GM18507 (cell line): ENCODE data around the gene PAM.

Experiments used
- DNase-seq: peaks from one replicate; pipeline ENCODE4 v3.0.0; 2011; ENCODE audit warnings: low read depth; ENCODE audit not compliant: insufficient read length; ENCODE audit errors: extremely low spot score
- FAIRE-seq: peaks from 2 replicates; lab custom pipeline; 2011; peaks lifted over from hg19 to GRCh38; lab: Jason Lieb, UNC

Gene PAM

DNA sequence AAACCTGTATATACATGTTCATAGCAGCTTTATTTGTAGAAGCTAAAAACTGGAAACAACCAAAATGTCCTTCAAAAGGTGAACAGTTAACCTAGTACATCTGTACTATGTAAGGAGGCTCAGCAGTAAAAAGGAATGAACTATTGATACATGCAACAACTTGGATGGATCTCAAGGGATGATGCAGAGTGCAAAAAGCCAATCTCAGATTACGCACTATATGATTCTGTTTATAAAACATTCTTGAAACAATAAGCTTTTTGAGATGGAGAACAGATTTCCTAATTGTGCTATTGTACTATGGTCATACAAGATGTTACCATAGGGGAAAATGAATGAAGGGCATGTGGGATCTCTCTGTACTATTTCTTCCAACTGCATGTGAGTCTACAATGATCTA lies 88.9 kb downstream of the PAM start:
- DNase-seq (no peak), FAIRE-seq (no peak)

DNA sequence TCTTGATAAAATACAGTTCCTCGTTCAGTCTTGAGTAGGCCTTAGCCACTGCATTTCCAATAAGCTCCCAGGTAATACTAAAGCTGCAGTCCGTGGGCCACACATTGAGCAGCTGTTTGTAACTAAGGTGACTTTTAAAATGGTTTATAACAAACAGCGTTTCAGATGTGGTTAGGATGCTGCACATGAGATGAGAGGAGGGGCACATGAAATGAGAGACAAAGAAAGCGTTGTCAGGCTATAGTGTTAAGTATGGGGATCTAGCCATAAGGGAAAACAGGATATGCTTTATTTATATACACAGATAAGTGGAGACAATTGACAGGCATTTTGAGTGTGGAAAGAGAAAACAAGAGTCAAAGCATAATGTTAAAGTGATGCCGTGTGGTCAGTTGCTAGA lies 89.9 kb downstream of the PAM start:
- FAIRE-seq (no peak), DNase-seq (no peak)

DNA sequence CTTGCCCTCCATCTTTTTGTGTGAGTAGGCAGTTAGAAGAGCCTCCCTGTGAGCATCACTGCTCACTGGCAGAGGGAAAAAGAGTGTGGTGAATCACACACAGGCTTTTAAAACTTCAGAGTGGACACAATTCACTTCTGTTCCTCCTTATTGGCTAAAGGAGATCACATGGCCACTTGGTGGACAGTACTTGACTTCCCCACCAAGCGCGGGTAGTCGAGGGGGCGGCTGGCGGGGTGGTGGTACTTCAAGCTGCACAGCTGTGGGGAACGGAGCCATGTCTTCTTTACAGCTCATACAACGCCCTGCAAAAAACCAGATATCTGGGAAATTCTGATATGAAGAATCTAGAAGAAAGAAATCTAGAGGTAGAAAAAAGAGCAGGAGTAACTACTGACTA lies 95.4 kb downstream of the PAM start:
- no peak for DNase-seq
- FAIRE-seq: no peak

DNA sequence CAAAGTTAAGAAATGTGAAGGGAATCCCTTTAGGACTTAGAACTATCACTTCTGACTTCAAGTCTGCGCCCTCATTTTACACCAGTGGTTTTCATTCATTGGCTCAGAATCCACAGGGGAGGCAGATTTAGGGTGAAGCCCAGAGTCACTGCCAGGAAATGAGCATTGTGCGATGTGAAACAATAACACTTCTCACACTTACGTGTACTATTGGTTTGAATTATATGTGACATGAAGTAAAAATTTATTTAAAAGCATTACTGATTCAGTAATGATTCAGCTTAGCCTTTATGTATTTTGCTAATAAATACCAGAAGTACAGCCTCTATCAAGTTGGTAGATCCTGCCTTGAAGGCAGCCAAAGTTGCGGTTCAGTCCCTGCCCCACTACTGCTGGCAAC lies 98.6 kb downstream of the PAM start:
- FAIRE-seq (no peak), DNase-seq (no peak)

DNA sequence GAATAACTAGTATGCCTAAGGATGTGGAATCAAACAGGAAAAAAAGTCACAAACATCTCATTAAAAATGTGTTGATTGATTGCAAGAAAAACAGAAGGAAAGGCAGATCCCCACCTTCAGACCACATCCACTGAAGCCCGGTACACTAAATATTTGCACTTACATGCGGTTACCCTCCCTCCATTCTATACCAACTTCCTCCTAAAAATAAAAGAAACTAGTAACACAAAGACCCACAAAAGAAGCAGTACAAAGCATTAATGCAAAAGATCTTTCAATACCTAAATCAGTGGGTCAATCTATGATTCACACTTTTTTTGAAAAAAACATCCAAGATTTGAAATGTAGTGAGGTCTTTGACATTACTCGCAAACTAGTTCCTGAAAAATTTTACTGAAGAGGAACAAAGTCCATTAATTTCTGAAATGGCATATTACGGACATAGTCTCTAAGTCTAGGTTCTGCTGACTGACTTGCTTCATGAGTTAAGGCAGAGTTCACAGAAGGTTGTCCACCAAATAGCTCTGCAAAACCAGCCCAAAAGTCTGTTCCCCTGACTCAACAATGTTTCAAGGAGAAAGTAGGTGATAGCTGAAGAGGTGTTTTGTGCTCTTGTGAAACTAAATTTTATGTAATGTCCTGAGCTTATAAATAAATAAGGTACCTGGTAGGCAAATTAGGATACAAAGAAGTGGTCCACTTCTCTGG lies 100.7 kb downstream of the PAM start:
- peak; percentile 36 for FAIRE-seq
- DNase-seq: no peak

DNA sequence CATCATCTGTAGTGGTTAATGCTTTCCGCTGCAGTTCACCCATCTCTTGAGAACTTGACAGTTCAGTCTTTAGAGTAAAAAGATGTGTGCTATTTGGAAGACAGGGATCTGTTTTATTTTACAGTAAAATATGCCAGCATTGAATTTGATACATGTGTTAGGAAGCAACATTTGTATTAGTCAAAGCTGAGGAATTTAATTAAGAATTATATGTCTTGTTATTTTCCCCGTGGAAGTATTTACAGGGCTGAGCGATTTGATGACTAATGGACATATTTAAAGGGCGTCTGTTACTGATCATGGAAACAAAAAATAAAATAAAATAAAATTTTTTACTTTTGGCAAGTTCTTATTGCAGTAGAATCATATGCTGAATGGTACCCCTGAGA lies 101.3 kb downstream of the PAM start:
- FAIRE-seq (no peak), DNase-seq (no peak)

DNA sequence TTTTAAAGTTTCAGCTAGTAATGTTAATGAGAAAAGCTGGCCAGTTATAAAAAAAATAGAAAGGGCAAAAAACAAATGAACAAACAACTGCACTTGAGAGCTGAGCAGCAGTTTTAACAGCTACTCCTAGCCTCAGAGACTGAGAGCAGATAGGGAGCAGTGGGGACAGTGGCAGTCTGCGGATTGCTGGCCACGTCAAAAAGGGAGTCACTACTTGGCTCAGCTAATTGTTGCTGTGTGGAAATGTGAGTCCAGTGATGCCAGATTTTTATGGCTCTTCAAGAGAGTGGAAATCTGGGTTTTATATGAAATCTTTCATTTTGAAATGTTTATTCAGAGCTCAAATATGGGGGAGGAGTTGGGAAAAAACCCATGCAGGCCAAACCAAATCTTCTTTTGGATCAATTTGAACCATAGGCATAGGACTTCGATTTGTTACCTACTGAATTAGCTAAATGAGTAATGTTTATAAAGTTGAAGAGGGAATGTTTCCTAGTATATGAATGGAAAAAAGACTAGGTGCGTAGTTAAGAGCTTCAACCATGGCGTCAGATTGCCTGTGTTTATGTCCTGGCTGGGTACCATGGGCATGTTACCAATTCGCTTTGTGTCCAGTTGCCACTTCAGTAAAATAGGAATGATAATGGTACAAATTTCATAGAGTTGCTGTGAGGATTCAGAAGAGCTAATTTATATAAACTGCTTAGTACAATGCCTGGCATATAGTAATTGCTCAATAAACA lies 102.1 kb downstream of the PAM start:
- no peak for FAIRE-seq
- DNase-seq: no peak

DNA sequence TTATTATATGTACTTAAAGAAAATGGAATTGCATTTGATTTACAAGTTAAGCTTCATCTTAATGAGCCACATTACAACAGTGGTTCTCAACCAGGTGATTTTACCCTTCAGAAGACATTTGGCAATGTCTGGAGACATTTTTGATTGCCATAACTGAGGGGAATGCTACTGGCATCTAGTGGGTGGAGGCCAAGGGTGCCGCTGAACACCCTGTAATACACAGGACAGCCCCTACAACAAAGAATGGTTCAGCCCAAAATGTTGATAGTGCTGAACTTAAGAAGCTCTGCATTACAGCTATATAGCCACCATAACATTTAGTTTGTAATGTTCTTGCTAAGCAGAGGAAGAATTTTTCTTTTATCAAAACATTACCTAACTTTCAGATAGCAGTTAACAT lies 103.1 kb downstream of the PAM start:
- DNase-seq (no peak), FAIRE-seq (no peak)

DNA sequence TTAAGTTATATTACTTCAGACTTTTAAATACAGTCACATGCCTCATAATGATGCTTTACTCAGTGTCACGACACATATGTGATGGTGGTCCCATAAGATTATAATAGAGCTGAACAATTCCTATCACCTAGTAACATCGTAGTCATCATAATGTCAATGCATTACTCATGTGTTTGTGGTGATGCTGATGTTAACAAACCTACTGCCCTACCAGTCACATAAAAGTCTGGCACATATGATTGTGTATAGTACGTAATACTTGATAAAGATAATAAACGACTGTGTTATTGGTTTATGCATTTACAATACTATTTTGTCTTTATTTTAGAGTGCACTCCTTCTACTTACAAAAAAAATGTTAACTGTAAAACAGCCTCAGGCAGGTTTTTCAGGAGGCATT lies 103.7 kb downstream of the PAM start:
- FAIRE-seq (no peak), DNase-seq (no peak)

DNA sequence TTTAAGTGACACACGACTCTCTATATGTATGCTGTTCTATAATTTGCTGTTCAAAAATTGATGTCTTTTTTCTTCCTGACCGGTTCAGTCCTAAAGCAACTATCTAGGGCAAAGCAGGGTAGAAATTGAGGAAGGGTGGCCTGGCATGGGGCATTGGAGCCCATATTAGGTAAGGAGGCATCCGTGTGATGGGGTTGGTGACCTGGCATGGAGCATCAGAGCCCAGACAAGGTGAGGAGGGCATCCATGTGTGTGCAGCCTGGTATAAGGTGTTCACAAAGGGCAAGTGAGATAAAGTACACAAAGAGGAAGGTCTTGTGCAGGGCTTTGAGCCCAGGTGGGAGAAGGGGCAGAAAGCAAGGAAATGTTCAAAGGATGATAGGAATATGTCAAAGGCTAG lies 104.9 kb downstream of the PAM start:
- FAIRE-seq: no peak
- DNase-seq: no peak

DNA sequence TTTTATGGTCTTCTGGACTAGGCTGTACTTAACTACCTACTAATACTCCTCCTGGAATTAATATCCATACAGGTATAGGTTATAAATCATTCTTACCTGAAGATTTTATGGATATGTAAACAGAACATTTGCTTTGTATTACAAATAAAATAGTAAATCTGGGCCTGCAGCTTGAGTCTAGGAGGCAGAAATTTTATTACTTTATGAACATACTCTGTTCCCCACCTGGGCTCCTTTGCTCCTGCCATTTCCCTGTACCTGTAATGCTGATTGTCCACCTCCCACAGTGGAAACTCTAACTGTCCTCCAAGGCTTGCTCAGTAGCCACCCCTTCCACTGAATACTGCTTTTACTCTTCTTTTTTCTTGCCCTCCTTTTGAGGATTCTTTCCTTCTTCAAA lies 108.0 kb downstream of the PAM start:
- FAIRE-seq (no peak), DNase-seq (no peak)

DNA sequence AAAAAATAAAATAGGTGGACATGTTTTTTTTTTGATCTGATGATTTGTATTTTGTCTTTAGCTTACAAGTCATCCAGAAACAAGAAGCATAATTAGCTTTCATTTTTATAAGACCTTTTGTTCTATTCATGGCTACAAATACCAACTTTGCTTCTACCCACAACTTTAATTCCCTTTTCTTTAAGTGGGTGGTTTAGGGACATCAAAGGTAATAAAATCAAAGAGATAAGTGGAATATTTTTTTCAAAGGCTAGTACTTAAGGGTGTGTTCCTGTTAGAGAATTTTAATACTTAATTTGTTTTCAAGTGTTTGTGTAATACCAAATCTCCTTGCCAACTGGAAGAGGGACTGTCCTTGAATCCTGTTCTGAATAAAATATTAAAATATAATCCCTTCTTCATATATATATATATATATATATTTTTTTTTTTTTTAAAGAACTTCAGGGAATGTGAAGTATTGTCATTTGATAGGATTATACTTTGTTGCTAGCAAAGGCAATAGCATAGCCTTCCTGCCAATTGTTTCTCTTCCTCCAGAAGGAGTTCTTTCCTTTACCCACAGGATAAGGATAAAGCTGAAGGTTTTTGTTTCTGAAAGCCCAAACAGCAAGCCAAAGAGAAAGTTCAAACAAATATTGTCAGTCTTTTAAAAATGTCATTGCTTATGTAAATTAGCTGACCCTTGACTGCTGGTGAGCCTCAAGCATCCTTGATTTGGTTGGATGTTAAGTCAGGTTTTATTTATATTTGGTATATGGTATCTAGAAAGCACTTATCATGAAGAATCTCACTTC lies 108.9 kb downstream of the PAM start:
- FAIRE-seq (no peak), DNase-seq (no peak)

DNA sequence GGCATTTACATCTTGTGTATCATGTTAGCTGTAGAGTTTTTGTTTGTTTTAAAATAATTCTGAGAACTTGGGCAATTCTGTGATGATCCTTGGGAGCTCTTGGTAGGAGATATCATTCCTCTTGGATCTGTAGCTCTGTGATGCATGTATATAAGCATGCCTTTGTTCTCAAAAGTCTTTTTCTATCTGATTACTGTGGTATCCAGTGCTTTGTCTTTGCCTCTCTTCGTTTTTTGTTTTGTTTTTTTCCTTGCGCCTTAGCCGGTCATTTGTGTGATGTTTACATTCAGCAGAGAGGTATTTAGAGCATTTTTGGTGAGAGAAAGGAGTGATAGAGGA lies 110.0 kb downstream of the PAM start:
- FAIRE-seq (no peak), DNase-seq (no peak)

DNA sequence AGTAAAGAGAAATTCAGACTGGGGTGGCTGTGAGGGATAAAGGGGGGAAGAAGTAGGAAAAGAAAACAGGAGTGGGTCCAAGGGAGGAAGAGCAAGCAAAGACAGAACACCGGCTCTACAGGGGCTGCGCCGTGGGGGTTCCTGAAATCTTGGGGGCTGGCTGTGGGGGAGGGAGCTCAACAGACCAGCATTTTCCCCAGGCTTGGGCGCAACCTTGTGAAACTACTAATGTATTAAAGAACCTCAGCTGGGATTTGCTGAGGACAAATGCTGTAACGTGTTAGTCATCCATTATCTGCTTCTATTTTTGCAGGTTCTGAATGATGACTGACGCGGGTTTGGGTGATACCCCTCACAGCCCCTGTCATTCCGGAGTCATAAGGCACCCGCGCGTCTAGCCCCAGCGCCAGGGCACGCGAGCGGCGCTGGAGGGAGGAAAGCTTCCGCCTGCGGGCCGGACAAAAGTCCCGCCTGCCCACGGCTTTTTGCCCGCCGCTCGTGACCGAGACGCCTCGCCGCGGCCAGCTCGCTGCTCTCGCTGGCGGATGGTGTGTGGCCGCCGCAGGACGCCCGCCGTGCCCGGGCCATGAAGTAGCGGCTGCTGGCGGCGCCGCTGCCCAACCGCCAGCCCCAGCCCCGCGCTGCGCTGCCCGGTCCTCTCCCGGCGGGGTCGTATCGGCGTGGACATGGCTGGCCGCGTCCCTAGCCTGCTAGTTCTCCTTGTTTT lies 110.6 kb downstream of the PAM start:
- DNase-seq (peak; percentile 17), FAIRE-seq (peak; percentile 62)

DNA sequence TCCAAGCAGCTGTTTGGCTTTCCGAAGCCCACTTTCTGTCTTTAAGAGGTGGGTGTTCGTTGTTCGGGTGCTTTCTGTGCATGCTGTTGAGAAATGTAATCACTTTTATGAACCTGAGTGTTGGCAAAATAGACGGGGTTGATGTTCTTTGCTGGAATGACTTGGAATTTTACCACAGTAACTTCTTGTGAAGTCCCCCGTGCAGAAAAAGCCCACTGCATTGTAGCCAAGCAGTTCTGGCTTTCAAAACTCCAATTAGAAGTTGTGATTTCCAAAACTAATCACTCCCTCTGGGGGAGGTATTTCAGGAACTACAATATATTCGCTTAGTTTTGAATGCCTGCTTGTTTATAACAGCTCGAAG lies 111.1 kb downstream of the PAM start:
- DNase-seq (no peak), FAIRE-seq (no peak)

DNA sequence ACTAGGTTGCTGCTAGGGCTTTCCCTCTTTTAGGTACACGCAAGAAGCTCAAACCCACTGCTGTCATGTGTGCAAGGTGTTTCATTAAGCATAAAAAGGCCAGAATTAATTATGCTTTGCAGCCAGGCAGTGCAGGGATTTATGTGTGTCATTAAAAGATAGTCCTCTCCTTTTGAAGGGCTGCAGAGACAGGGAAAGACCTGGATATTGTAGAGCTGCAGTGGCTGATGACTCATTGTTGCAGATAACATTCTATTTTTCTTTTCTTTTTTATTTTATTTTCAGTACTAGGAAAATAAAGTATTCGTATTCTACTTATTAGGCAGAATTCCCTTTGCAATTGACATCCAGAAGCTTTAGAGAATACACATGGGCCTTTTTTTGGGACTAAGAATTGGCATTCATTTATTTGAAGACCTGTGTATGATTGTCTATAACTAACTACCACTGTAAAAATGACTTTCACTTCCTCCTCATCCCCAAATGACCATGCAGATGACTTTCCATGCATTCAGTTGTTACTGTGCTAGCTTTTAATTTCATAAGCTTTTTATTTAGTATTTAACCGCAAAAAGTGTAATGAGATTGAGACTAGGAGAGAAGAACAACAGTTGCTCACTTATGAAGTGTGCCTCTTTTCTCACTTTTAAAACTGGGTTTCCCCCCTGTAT lies 113.0 kb downstream of the PAM start:
- FAIRE-seq: no peak
- DNase-seq: no peak

DNA sequence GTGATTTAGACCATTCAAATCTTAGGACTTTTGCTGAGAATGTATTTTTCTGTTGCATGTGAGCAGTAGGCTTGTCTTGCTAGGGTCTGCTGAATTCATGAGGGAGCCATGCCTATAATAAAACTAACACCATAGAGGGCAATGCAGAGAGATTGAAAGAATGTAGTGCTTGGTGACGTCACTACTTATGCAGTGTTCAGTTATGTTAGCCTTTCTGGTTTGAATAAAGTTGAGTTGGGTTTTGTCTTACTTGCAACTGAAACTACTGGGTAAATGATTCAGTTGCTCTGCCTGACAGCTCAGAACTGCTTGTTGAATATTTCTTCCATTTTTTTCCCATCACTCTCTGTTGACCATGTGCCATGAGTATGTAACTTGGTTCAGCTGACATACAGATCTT lies 114.1 kb downstream of the PAM start:
- DNase-seq (no peak), FAIRE-seq (no peak)

DNA sequence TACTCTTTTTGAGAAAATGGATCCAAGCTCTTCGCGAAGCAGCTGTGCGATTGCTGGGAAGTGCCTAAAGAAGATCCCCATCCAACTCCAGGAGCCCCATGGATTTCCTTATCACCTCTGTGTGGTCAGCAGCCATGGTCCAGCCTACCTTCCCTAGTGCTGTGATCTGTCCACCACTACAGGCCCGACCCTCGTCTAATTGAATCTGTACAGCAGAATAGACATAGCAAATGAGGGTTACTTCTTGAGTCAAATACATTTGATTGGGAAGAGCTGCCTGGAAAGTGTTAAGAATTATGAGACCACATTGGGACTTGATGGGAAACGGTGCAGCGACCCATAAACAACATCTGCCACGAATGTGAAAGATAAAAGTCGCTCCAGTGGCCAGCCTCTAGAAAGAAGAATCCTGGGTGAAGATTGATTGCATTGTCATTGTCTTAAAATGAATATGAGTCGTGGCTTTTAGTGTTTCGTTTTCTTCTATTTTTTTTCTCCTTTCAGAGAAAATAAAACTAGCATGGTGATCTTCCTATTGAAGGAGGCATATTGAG lies 118.4 kb downstream of the PAM start:
- DNase-seq: no peak
- peak; percentile 5 for FAIRE-seq

DNA sequence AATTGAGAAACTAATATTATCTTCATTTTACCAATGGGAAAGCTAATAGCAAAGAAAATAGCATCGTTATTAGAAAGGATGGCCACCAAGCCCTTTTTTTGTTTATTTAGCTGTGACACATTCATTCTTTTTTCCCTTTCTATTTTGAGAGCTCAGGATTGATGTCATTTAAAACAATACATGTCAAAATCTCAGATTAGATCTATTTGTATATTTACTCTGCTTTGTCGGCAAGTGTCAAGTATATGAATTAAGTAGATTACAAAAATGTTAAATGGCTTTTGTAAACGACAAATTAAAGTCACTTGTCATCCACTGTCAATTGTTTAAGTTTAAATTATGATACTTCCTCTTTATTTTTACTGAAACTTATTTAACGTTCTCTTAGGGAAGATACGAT lies 118.9 kb downstream of the PAM start:
- no peak for FAIRE-seq
- DNase-seq: no peak
